Hematopoietic multipotent progenitor cell treated with erythropoietin and hydrocortisone succinate and interleukin-3 and kit ligand, for 17 days (in vitro differentiated cells): ENCODE results near the gene RTN4.
A peak's percentile ranks its signal among the peaks of the same experiment; 100 is the strongest.

Experiments used
- DNase-seq: peaks from one replicate; pipeline ENCODE4 v3.0.0-alpha.2; 2015; ENCODE audit warnings: low spot score

The RTN4 gene

DNA sequence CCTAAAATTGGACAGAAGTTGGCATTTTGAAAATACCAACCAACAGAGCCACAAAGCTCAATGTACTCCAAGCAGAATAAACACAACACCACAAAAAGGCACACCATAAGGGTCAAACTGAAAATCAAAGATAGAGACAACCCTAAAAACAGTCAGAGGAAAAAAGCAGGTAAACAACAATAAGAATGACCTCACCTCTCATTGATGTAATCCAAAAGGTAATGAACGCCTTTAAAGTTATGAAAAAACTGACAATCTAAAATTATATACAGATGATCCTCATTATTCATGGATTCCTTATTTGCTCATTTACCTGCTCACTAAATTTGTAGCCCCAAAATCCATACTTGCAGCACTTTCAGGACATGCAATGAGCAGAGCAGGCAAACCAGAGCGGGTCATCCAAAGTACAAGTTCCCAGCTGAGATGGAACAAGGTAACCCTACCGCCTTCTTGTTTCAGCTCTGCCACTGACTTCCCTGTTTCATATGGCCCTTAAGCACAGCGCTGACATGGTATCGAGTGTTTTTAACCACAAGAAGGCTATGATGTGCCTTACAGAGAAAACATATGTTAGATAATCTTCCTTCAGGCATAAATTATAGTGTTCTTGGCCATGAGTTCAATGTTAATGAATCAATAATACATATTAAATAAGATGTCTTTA is 17.0 kb downstream of the RTN4 start:
- no peak for DNase-seq

DNA sequence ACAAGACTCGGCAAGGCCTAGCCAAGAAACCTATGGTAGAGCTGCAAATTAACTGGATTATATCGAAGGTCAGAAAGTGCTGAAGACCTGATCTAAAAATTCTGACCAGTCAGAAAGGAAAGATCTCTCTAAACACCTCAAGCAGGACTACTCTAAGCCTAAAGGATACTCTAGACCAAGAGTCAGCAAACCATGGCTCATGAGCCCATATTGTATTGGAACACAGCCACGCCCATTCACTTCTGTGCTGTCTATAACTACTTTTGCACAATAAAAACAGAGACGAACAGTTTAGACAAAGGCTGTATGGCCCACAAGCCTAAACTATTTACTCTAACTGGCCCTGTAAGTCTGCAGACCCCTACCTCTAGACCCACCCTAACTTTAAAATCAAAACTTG is 18.7 kb downstream of the RTN4 start:
- DNase-seq: no peak

GRCh38 chr2:55030766-55031165 is 19.5 kb downstream of the RTN4 start:
- DNase-seq: no peak

GRCh38 chr2:55029098-55029497 is 21.2 kb downstream of the RTN4 start:
- DNase-seq: no peak

DNA sequence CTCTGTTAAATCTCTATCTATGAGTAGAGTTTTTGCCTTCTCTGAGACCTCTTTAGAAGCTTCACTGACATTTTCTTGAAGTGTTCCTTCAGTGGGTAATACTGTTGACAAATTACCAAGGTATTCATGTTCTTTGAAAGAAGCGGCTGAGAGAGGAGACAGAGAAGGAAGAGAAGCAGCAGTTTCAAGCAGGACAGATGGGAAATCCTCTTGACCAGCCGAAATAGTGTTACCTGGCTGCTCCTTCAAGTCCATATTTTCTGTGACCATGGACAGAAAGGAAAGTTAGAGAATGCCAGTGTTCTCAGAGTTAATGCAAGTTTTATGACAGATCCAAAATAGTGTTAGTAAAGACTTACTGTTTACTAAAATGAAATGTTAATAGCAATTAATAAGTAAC is 23.0 kb downstream of the RTN4 start:
- no peak for DNase-seq

DNA sequence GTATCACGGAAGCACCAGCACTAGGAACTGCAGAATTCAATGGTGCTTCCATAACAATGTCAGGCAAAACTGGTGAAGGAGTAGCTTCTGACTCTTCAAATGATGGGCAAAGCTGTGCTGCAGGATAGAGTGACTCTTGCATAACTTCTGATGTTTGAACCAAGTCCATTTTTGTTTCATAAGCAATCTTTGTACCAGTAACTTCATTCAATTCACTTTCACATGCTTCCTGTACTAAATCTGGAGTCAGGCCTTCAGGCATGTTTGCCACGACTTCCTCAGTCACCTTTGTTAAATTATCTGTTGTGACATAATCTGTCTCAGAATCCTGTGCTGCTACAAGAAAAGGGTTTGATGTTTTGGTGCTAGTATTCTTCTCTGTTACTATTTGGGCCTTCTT is 24.0 kb downstream of the RTN4 start:
- no peak for DNase-seq

- DNase-seq: no peak
Observed at GRCh38 chr2:55025627-55026026, 24.6 kb downstream of the RTN4 start.

DNA sequence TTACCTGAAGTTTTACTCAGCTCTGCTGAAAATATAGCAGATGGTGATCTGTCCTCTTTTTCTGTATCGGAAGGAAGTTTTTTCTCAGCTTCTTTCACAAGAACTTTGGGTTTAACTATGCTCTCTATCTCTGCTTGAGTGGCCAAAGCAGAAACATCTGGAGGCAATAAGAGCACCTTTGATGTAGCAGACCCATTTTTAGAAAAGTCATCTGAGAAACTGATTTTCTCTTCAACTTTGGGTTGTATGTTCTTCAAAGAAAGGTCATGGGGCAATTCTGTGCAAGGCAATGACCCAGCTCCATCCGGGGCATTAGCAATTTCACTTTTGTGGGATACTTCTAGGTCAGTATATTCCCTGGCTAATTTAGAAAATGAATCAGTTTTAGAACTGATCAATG is 25.2 kb downstream of the RTN4 start:
- DNase-seq: no peak

DNA sequence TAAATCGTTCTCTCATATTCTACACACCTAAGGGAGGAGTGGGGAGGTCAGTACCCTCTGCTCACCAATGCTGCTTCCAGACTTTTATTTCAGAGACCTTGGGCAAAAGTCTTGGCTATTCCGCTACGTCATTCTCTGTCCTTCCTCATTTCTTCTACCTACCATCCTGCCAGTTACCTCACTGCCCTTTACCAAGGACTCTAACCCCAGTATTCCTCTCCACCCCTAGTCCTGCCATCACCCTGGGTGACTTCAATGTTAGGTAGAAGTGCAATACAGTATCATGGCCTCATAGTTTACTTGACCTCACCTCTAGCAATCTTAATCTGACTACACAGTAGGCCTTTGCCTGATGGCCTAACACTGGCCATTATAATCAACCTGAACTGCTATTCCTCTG is 27.8 kb downstream of the RTN4 start:
- no peak for DNase-seq

- DNase-seq: no peak
Observed at GRCh38 chr2:55019526-55020258, 30.6 kb downstream of the RTN4 start.

GRCh38 chr2:55018619-55019018 is 31.6 kb downstream of the RTN4 start:
- no peak for DNase-seq

GRCh38 chr2:55017880-55018279 is 32.4 kb downstream of the RTN4 start:
- DNase-seq: no peak

DNA sequence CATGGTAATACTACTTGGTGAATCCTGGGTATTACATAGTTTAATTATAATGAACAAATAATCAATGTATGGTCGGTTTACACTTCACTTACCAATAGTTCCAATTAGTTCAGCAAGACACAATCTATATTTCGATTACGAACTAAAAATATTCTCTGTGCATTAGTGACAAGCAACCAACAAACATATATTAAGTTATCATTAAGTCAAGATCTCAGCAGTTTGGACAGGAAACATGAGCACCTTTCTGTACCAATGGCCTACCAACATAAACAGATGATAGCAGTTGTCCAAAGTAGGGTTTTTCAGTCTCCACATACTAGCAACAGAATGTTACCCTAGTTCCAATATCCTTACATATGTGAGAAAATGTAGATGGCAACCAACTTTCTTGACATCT is 32.8 kb downstream of the RTN4 start:
- no peak for DNase-seq

GRCh38 chr2:55014962-55015939 is 35.0 kb downstream of the RTN4 start:
- DNase-seq: peak; percentile 77

DNA sequence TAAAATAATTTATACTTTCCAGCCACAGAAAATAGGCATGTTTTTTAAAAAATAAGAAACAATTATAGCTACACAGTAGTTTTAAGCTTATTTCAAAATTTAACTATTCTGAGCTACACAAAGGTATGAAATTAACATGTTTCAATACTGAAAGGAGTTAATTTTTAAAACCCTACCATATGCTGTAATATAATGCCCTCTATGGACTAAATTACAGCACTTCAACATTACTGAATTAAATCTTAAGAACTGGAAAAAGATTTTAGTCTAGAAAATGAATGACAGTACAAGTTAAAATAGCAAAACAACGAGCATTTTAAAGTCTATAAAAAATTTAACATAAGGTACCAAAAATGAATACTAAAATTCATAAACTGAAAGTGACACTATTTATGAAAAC is 36.3 kb downstream of the RTN4 start:
- no peak for DNase-seq

- DNase-seq: no peak
Observed at GRCh38 chr2:55012672-55013484, 37.4 kb downstream of the RTN4 start.

- DNase-seq: peak; percentile 19
Observed at GRCh38 chr2:55011831-55012671, 38.2 kb downstream of the RTN4 start.

- no peak for DNase-seq
Observed at GRCh38 chr2:55010915-55011314, 39.3 kb downstream of the RTN4 start.

- DNase-seq: peak; percentile 71
Observed at GRCh38 chr2:55010149-55010591, 40.1 kb downstream of the RTN4 start.

DNA sequence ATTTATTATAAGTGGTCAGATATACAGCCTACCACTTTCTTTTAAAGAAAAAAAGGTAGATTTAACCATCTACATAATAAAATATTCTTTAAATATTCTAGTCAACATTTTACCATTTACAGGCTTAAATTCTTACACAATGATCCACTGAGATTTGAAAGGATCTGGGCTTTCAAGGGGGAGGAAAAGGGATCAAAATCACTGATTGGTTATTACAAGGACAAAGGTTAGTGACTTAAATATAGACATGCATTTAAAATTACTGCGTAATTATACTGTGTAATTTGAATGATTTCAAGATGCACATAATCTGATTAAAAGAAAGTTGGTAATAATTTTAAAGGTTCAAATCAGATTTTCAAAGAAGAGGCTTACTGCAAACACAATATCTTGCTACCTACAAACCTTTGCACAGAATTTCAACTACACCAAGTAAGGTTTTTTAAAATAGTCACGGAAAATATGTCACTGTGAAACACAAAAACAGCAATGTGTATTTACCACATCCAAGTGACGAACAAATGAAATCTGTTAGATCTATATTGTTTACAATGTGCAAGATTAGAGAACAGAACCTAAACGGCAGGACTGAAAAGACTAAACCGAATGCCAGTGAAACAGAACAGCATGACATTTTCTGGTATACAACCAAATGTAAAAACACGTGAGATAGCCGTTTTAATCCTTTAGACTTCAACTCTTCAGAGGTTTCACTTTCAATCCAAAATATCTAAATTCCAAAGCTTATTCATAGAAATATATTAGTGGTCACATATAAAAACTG is 40.8 kb downstream of the RTN4 start:
- DNase-seq: no peak
